H9 (cell line): ENCODE results near the gene MLLT3. TPM values are rescaled to one million over a fixed set of nuclear protein-coding genes. Genes with fewer than 3 reads are reported as not detected.

Source experiments
- DNase-seq: peaks from one replicate; pipeline ENCODE4 v3.0.0-alpha.2; 2017
- H2AFZ ChIP-seq: one replicate; pipeline ENCODE4 v1.6.1; 2013; ENCODE audit warnings: mild to moderate bottlenecking, low read length, control low read depth, moderate library complexity
- H2AK5ac ChIP-seq: 2 replicates; pipeline ENCODE4 v1.6.1; 2013; ENCODE audit warnings: low read length, control low read depth, mixed read lengths; ENCODE audit not compliant: insufficient read length
- H2BK120ac ChIP-seq: one replicate; pipeline ENCODE4 v1.6.1; 2013; ENCODE audit warnings: low read depth, mild to moderate bottlenecking, low read length, control low read depth, inconsistent platforms; ENCODE audit not compliant: poor library complexity, severe bottlenecking
- H2BK12ac ChIP-seq: 2 replicates; pipeline ENCODE4 v1.6.1; 2013; ENCODE audit warnings: low read length, control low read depth, mixed read lengths, low read depth; ENCODE audit not compliant: insufficient read length
- H2BK15ac ChIP-seq: 2 replicates; pipeline ENCODE4 v1.6.1; 2013; ENCODE audit warnings: low read depth, low read length, control low read depth
- H2BK20ac ChIP-seq: one replicate; pipeline ENCODE4 v1.6.1; 2013; ENCODE audit warnings: low read depth, mild to moderate bottlenecking, low read length, control low read depth, inconsistent platforms; ENCODE audit not compliant: poor library complexity, severe bottlenecking
- H2BK5ac ChIP-seq: 2 replicates; pipeline ENCODE4 v1.6.1; 2013; ENCODE audit warnings: low read length, control low read depth, mixed read lengths; ENCODE audit not compliant: insufficient read length
- H3K14ac ChIP-seq: 2 replicates; pipeline ENCODE4 v1.6.1; 2013; ENCODE audit warnings: low read length, control low read depth; ENCODE audit not compliant: insufficient read depth
- H3K18ac ChIP-seq: 2 replicates; pipeline ENCODE4 v1.6.1; 2013; ENCODE audit warnings: low read depth, mild to moderate bottlenecking, mixed read lengths, low read length, control low read depth; ENCODE audit not compliant: insufficient read length
- H3K23ac ChIP-seq: 2 replicates; pipeline ENCODE4 v1.6.1; 2013; ENCODE audit warnings: low read length, control low read depth, mixed read lengths, low read depth; ENCODE audit not compliant: insufficient read length
- H3K23me2 ChIP-seq: 2 replicates; pipeline ENCODE4 v1.6.1; 2013; ENCODE audit warnings: low read depth, mild to moderate bottlenecking, mixed read lengths, low read length, control low read depth; ENCODE audit not compliant: insufficient read length, poor library complexity, severe bottlenecking
- H3K27ac ChIP-seq: 2 replicates; pipeline ENCODE4 v1.5.1; 2013; ENCODE audit warnings: low read length, control low read depth, mixed read lengths, low read depth; ENCODE audit not compliant: insufficient read length
- H3K27me3 ChIP-seq: 2 replicates; pipeline ENCODE4 v1.6.1; 2013; ENCODE audit warnings: low read length, control low read depth, inconsistent platforms; ENCODE audit not compliant: insufficient read depth
- H3K4ac ChIP-seq: 2 replicates; pipeline ENCODE4 v1.6.1; 2013; ENCODE audit warnings: low read depth, mild to moderate bottlenecking, control low read depth, inconsistent platforms, low read length, moderate library complexity
- H3K4me1 ChIP-seq: 2 replicates; pipeline ENCODE4 v1.6.1; 2013; ENCODE audit warnings: low read length, control low read depth, inconsistent platforms; ENCODE audit not compliant: insufficient read depth
- H3K4me2 ChIP-seq: 2 replicates; pipeline ENCODE4 v1.6.1; 2013; ENCODE audit warnings: low read length, control low read depth, mixed read lengths; ENCODE audit not compliant: insufficient read length, insufficient read depth
- H3K56ac ChIP-seq: 2 replicates; pipeline ENCODE4 v1.6.1; 2013; ENCODE audit warnings: low read depth, mild to moderate bottlenecking, mixed read lengths, low read length, control low read depth; ENCODE audit not compliant: insufficient read length
- H3K79me1 ChIP-seq: 2 replicates; pipeline ENCODE4 v1.6.1; 2013; ENCODE audit warnings: low read depth, mild to moderate bottlenecking, moderate library complexity, low read length, control low read depth, inconsistent platforms; ENCODE audit not compliant: insufficient read depth, poor library complexity, severe bottlenecking
- H3K79me2 ChIP-seq: 2 replicates; pipeline ENCODE4 v1.6.1; 2013; ENCODE audit warnings: low read length, control low read depth, inconsistent platforms; ENCODE audit not compliant: insufficient read depth
- H3K9ac ChIP-seq: 2 replicates; pipeline ENCODE4 v1.6.1; 2013; ENCODE audit warnings: low read length, control low read depth, mixed read lengths; ENCODE audit not compliant: insufficient read length; ENCODE audit errors: extremely low read depth
- H3K9me3 ChIP-seq: one replicate; pipeline ENCODE4 v1.6.1; 2013; ENCODE audit warnings: low read depth, low read length, inconsistent platforms; ENCODE audit not compliant: control insufficient read depth
- H3T11ph ChIP-seq: one replicate; pipeline ENCODE4 v1.6.1; 2013; ENCODE audit warnings: mild to moderate bottlenecking, low read length, control low read depth, inconsistent platforms
- H4K20me1 ChIP-seq: one replicate; pipeline ENCODE4 v1.6.1; 2013; ENCODE audit not compliant: control insufficient read depth, insufficient read length, insufficient read depth
- H4K5ac ChIP-seq: 2 replicates; pipeline ENCODE4 v1.6.1; 2013; ENCODE audit warnings: low read depth, mild to moderate bottlenecking, mixed read lengths, low read length, control low read depth; ENCODE audit not compliant: insufficient read length
- H4K8ac ChIP-seq: replicated peaks from 2 replicates; pipeline ENCODE4 v1.6.1; 2013; ENCODE audit warnings: low read length, control low read depth, mixed read lengths, low read depth; ENCODE audit not compliant: insufficient read length
- H4K91ac ChIP-seq: 2 replicates; pipeline ENCODE4 v1.6.1; 2013; ENCODE audit warnings: low read depth, mild to moderate bottlenecking, moderate library complexity, mixed read lengths, low read length, control low read depth; ENCODE audit not compliant: insufficient read length
- H3K27ac Mint-ChIP-seq, 3 experiments: 2 replicates in 2 of 3; 3 replicates in 1 of 3; pipeline ENCODE4 v1.8.0; 2020 to 2021; ENCODE audit warnings: mixed read lengths in 3 of 3, mild to moderate bottlenecking in 1 of 3, moderate library complexity in 1 of 3
- H3K27me3 Mint-ChIP-seq: 2 replicates; pipeline ENCODE4 v1.8.0; 2021; ENCODE audit warnings: low read depth, mild to moderate bottlenecking, moderate library complexity, mixed read lengths
- H3K36me3 Mint-ChIP-seq, 3 experiments: 2 replicates in 2 of 3; 3 replicates in 1 of 3; pipeline ENCODE4 v1.8.0; 2020 to 2021; ENCODE audit warnings: low read depth in 3 of 3, mixed read lengths in 3 of 3; ENCODE audit not compliant: insufficient read depth in 1 of 3
- H3K4me1 Mint-ChIP-seq, 2 experiments: 2 replicates each; pipeline ENCODE4 v1.8.0; 2020; ENCODE audit warnings: mixed read lengths in 2 of 2
- H3K4me3 Mint-ChIP-seq, 2 experiments: 2 replicates in 1 of 2; 3 replicates in 1 of 2; pipeline ENCODE4 v1.8.0; 2020 to 2021; ENCODE audit warnings: mild to moderate bottlenecking in 2 of 2, mixed read lengths in 2 of 2, moderate library complexity in 1 of 2
- H3K9me3 Mint-ChIP-seq, 2 experiments: 2 replicates in 1 of 2; 3 replicates in 1 of 2; pipeline ENCODE4 v1.8.0; 2020; ENCODE audit warnings: mild to moderate bottlenecking in 2 of 2, mixed read lengths in 2 of 2, moderate library complexity in 1 of 2
- CTCF ChIP-seq: fragments of 200-600 bp; sonication (generic); conservative IDR thresholded peaks from 3 replicates; pipeline ENCODE4 v1.8.0; 2021; ENCODE audit warnings: antibody characterized with exemption, mild to moderate bottlenecking
- total RNA-seq: library from RNA; stranded (reverse); gene quantifications from 2 replicates; pipeline ENCODE4 v1.2.1, GENCODE V29; 2021

Gene MLLT3
- total RNA-seq, 1 experiment from 2014 or later = 3.9 TPM

- no peaks in the 10 kb centered on the region for H3K27me3 Mint-ChIP-seq
- Histone ChIP-seq H3K23me2 (no peaks in the 10 kb centered on the region), H4K20me1 (no peaks in the 10 kb centered on the region), H2BK12ac (no peak overlapping the region), H2BK15ac (no peak overlapping the region), H4K5ac (no peak overlapping the region), H2AFZ (no peak overlapping the region), H4K8ac (no peak overlapping the region), H3K79me2 (no peaks in the 10 kb centered on the region), H3K27me3 (no peaks in the 10 kb centered on the region), H3K14ac (no peak overlapping the region), H3K27ac (no peak overlapping the region), H3K4ac (no peak overlapping the region), H3K79me1 (no peaks in the 10 kb centered on the region), H2AK5ac (no peak overlapping the region), H4K91ac (no peak overlapping the region), H3K4me2 (no peak overlapping the region), H3K23ac (no peak overlapping the region), H3K9ac (no peak overlapping the region), H3K4me1 (peaks cover 4% of the 10 kb centered on the region; the same call in 1 of the 2 replicates), H2BK5ac (no peak overlapping the region), H3K56ac (no peak overlapping the region), H3K18ac (no peak overlapping the region), H2BK20ac (no peak overlapping the region), H2BK120ac (no peak overlapping the region), H3T11ph (no peak overlapping the region), H3K9me3 (no peaks in the 10 kb centered on the region)
- DNase-seq = no peak
- peaks cover 6 to 22% of the 10 kb centered on the region in 2 experiments for H3K4me1 Mint-ChIP-seq
- no peak overlapping the region for H3K27ac Mint-ChIP-seq
- no peaks in the 10 kb centered on the region for H3K9me3 Mint-ChIP-seq
- H3K36me3 Mint-ChIP-seq = no peaks in the 10 kb centered on the region
- TF ChIP-seq CTCF = no peak
- H3K4me3 Mint-ChIP-seq = no peak overlapping the region
These were observed 71.1 kb downstream of the MLLT3 start for GRCh38 chr9:20551236-20551635.
